Neural cell (in vitro differentiated cells): Measurements from ENCODE around the gene GPR15LG.

Experiments
- CTCF ChIP-seq: fragments of 450-650 bp; IDR thresholded peaks from 2 replicates; pipeline ENCODE4 v1.5.1; 2014; ENCODE audit warnings: antibody characterized with exemption, mild to moderate bottlenecking, moderate library complexity; ENCODE audit not compliant: poor library complexity, severe bottlenecking
- EZH2 ChIP-seq: fragments of 200-600, 300-800 bp; shearing (Covaris generic), sonication (generic); IDR thresholded peaks from 2 replicates; pipeline ENCODE4 v1.6.1; 2014; ENCODE audit warnings: antibody characterized with exemption, low read length, borderline replicate concordance, mild to moderate bottlenecking; ENCODE audit not compliant: insufficient read depth, poor library complexity, severe bottlenecking
- POLR2AphosphoS5 ChIP-seq: IDR thresholded peaks from 2 replicates; pipeline ENCODE4 v1.6.1; 2012
- RAD21 ChIP-seq: fragments of 450-650 bp; conservative IDR thresholded peaks from 2 replicates; pipeline ENCODE4 v1.6.1; 2014; ENCODE audit warnings: antibody characterized with exemption, mild to moderate bottlenecking, moderate library complexity
- REST ChIP-seq: IDR thresholded peaks from 2 replicates; pipeline ENCODE4 v1.6.1; 2012; ENCODE audit warnings: borderline replicate concordance

GRCh38 chr10:84226616-84227015 is 53.0 kb downstream of the GPR15LG start:
- TF ChIP-seq REST (no peak), CTCF (no peak), POLR2AphosphoS5 (no peak), EZH2 (no peak), RAD21 (no peak)
